Dermis blood vessel endothelial cell (primary cell): ENCODE measurements around the gene STOM. TPM values are rescaled to one million over a fixed set of nuclear protein-coding genes. Genes with fewer than 3 reads are reported as not detected.
"Not testable (repeated sequence)": the region's sequence is repeated elsewhere in the genome, so short reads cannot be mapped to it uniquely, and the experiment has no call there.

ENCODE experiments used
- DNase-seq: peaks from one replicate; pipeline ENCODE4 v3.0.0; 2010
- total RNA-seq: library from RNA; depleted of rRNA; stranded (reverse); fragments of >200 nt; gene quantifications from 2 replicates; pipeline ENCODE4 v1.2.3, GENCODE V29; 2014

The STOM gene
- total RNA-seq, 1 donor from 2014 or later: 473 TPM

DNA sequence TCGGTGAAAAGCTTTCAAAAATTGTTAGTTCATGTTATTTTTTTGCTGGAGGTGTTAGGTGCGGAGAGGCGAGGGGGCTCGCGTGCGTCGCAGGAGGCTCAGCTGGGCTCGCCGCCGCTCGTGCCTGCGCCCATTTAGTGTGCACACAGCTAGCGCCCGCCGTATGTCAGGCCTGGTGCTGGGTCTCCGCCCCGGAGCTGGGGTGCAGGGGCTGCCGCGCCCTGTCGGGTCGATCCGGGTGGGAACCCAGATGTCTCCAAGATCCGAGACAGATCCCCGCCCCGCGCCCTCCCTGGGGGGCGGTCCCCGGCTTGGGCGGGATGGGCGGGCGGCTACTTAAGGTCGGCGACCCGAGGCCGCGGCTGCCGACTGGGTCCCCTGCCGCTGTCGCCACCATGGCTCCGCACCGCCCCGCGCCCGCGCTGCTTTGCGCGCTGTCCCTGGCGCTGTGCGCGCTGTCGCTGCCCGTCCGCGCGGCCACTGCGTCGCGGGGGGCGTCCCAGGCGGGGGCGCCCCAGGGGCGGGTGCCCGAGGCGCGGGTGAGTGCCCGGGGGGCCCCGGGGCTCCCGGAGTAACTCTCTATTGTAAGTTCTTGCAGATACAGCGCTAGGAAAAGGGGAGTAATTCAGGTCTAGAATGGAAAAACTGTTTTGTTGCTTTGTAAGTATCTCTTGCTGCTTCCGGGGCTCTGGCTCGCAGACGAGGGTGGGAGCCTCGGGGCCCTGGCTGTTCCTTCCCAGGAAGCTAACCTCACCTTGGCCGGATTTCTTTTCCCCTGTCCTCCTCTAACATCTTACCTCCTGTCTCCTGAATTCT is 70.4 kb downstream of the STOM start:
- DNase-seq: peak; percentile 61

DNA sequence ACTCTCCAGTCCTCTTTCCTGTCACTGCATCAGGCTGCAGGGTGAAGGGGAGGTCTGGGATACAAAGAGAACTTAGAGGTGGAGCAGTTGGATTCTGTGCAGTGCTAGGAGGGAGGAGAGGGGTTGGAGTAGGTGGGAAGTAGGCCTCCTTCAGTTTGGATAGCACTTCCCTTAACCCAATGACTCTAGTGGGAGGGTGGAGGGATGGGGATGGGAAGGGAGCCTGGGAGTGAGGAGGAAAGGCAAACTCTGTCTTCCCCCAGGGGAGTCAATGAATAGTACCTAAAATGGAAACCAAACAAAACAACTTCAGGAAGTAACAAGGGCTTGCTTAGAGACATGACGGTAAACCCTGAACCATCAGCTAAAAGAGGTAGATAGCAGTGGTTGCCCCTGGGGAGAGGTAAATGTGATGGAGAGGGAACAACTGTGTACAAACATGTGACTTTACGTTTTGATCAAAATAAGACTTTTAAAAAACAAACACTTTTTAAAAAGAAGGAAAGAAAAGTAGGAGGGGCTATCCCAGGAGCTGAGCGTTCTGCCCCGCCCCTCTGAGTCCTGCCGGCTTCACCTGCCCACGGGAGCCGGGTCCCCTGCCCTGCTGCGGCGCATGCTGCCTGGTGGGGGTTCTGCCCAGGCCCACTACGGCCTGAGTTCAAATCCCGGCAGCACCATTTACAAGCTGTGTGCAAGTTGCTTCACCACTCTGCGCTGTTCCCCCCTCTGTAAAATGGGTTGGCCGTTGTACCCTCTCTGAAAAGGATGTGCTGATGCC is 71.2 kb downstream of the STOM start:
- DNase-seq: peak; percentile 59

DNA sequence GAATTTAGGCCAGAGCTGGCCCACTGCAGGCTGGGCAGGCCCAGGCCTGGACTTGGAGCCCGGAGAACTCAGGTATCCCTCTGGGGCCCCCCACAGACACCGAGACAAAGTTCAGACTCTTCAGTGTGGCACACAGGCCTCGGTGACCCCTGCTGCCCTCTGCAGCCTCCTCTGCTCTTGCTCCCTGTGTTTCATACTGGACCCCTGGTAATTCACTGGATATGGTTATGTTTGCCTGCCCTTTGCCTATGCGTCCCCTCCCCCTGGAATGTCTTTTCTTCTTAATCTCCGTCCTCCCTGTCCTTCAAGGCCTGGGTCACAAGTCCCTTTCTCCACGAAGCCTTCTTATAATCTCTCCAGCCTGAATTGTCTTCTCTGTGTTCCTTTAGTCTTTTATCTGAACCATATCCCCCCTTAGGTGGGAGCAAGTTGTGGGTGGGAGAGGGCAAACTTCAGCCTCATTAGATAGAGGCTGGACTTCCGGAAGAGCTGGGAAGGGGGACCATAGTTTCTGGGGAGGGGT is 72.0 kb downstream of the STOM start:
- DNase-seq: no peak

DNA sequence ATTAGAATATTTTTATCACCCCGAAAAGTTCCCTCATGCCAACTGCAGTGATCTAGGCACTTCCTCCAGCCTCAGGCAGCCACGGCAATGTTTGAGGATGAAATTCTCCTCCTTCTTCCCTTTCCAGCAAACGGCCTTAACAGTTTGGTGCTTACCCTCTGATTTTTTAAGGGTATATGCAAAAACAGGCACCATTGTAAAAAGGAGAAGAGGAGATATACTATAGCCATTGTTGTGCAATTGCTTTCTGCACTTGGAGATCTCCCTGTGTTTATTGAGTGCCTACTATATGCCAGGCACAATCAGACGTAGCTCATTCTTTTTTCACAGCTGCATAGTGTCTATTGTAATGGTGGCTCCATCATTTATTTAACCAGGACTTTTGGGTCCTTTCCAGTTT is 72.7 kb downstream of the STOM start:
- no peak for DNase-seq

DNA sequence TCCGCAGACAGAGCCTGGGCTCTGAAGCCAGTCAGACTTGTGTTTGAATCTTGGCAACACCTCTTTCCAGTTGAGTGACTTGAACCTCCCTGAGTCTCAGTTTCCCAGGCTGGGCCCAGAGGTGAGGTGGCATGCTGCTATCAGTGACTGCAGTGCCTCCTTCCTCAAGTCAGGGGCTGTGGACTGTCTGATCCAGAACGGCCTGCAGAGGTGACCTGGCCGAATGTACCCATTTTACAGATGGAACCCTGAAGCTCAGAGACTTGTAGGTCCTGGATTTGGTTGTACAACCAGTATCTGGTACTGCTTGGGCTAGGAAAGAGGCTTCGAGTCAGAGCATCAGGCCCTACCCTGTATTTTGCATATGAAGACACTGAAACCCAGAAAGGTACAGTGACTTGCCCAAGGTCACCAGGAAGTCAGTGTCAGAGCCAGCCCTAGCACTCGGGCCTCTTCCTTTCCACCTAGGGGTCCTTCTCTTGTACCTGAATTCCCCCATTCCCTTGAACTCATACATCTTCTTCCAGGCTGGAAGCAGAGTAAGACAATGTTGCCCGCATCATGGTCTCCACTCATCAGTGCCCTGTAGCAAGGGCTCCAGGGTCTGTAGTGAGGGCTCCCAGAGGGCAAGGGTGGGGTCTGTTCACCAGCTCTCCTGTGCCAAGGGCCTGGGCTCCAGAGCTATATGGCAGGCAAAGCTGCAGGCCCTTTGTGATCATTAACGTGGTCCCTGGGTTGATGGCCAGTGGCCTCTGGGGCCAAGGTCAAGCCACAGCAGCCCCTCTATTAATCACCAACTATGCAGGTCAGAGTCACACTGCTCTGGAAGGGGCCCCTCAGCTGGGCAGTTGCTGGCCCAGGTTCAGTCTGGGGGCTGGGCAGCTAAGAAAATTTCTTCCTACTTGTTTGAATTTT is 73.6 kb downstream of the STOM start:
- no peak for DNase-seq

DNA sequence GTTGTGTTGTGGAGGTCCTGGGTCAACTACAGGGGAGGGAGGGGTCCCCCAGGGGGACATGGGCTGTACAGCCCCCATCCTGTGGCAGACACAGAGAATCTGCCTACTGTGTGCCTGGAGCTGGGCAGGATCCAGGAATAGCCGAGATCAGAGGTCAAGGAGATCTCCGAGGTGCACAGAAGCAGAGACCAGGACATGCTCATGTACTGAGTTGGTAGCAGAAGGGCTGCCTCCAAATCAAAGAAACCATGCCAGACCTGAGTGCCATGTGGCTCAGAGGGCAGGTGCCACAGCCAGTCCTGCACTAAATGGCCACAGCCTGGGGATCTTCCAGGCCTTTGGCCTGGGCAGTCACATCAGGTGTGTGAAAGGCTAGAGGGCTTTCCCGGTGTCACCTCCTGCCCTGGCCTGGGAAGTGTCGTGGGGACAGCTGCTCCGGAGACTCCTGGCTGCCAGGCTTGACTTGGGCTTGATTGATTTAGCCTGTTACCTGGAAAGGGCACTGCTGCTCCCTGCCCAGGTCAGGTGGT is 74.3 kb downstream of the STOM start:
- DNase-seq: no peak

DNA sequence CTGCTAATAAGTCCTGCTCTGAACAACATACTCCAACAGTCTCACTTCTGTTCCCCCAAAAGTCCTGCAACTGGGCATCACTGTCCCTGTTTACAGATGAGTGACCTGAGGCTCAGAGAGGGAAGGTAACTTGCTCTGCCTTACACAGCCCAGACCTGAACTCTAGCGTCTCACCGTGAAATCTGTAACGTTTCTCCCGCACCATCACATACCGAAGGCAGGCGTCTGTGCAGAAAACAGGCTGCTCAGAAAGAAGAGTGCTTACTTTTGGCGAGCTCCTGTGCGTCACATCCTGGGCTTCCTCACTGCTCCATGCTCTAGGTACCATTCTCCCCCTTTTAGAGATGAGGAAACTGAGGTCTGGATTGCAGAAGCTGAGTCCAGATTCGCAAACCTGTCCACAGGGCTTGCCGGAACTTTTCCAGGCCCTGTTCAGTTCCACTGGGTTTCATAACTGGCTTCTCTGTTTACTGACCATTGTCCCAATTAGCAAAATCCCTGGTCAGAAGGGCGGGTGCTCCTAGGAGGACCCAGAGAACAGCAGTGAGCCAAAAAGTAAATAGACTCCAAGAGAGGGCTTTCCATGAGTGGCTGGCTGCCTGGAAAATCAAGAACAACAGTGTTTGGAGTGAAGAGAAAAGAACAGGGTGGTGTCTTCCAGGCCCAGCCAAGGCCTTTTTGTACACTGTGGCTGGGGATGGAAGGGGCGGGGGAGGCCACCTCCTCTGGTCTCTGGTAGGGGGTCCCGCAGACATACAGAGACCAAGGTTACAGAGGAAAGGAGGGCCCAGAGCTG is 75.0 kb downstream of the STOM start:
- DNase-seq: no peak

DNA sequence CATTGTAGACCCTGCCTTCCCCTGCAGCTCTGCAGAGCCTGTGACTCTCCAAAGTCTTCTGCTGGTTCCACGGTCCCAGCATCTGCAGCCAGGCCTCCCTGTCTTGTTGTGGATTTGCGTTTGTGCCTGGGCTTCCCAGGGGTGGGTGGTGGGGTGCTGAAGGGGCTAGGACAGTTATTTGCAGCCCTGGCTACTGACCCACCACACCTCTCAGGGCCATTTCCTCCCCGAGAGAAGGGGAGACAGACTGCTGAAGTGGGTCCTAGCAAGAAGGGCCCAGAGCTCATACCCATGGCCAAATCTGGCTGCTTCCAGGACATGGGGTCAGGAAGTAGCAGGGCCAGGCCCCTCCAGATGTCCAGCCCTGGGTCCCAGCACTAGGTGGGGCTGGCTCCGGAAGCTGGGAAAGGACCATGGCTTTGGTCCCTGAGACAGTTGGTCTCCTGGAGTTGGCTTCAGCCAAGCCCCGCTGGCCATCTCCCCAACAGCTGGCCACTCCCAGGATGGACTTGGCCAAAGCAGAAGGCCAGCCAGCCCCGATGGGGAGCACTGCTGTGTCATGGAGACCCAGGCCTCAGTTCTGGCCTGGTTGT is 75.8 kb downstream of the STOM start:
- DNase-seq: no peak

DNA sequence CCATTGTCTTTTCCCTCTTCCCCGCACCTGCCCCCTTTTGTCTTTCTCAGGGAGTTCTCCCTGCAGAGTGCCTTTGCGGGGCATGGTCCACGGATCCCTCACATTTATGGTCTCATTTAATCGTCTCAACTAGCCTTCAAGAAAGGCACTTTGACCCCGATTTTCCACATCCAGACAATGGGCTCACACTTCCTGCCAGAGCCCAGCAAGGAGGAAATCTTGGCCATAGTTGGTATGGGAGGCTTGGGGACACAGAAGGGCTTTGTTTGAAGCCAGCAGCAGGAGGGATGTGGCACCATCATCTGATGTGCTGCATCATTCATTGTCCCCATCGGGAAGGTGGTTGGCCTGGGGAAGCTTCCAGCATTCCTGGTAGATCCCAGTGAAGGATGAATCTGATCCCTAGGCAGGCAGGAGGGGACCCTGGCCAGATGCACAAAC is 77.2 kb downstream of the STOM start:
- no peak for DNase-seq

DNA sequence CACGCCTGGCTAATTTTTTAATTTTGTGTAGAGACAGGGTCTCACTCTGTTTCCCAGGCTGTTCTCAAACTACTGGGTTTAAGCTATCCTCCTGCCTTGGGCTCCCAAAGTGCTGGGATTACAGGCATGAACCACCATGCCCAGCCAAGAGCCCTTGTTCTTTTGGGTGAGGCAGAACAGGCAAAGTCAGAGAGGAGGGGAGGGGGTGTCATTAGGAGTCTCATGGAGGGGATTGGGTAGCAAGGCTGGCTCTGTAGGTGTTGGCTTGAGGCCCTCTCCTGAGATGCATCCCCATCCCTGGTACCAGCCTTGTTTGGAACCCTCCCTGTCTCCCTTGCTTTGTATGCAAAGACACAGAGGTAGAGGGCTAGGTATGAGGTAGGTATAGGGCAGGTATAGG is 78.0 kb downstream of the STOM start:
- no peak for DNase-seq

DNA sequence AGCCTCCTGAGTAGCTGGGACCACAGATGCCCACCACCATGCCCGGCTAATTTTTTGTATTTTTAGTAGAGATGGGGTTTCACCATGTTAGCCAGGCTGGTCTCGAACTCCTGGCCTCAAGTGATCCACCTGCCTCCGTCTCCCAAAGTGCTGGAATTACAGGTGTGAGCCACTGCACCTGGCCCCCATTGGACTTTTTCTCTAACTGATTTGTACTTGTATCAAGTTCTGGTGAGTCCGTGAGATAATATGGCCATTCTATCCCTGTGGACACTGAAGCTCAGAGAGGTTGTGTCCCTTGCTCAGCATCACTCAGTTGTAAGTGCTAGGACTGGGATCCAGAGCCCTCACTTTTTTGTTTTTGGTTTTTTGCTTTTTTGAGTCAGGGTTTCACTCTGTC is 78.5 kb downstream of the STOM start:
- not testable (repeated sequence) for DNase-seq

DNA sequence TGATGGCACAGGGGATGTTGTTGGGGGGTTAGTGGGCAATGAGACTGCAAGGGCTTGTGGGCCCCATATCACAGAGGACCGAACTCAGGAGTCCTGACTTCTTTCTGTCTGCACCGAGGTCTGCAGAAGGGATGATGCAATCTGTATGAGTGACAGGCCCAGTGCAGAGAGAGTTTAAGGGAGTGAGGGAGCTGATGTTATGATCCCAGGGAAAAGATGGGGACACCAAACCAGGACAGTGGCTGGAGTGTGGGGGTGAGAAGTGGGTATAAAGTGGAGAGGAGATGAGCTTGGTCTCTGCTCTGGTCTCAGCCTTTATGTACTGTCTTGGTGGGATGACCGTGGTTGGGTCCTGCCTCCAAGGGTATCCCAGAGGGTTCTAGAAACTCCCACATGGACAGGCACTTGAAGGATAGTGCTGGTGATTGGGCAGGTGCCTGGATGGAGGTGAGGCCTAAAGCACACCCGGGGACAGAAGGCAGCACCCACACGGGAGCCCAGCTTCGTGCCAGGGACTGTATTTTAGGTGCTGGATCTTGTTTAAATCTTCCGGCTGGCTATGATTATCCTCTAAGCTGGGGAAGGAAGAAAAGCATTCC is 80.2 kb downstream of the STOM start:
- no peak for DNase-seq

DNA sequence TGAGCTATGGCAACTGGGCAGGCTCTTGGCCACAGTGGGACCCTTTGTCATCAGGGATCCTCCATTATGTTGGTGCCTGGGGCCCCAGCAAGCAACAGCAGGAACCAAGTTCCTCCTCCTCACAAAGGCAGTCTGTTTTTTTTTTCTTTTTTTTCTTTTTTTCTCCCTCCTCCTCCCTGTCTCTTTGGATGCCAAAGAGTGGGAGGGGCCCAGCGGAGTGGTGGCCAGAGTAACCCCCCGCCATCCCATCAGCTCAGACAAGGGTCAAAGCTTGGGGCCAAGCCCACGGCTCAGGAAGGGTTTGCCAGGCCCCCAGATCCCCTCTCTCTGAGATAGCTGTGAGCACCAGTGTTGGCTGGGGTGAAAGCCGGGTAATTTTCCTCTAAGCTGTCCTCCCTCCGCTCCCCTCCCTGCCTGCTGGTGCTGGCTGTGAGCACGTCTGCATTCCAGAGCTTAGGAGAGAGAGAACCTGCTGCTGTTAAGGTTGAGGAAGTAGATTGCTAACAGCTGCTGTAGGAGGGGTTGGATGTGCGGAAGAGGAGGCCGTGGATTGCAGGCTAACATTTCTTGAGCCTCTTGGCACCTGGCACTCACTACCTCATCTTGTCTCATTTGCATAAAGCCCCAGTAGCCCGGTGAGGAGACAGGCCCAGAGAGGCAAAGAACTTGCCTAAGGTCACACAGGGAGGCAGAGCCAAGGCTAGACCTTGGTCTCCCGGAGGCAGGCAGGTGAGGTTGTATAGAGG is 80.9 kb downstream of the STOM start:
- peak; percentile 40 for DNase-seq

Other genes with a start within 250 kb of the STOM start
- gene RAB14, start 168.4 kb downstream of the STOM start, total RNA-seq: 28.9 and 54.8 TPM in 2 replicates
- gene GSN, start 102.1 kb downstream of the STOM start, total RNA-seq: 350 and 1,127 TPM in 2 replicates
- gene GGTA1, start 129.6 kb upstream of the STOM start, total RNA-seq: 6.2 and 8.7 TPM in 2 replicates